Activated B cell treated with CpG ODN at 0.5 μM for 24 hours (primary cell): Measurements from ENCODE around the gene FAM184A. TPM values are rescaled to one million over a fixed set of nuclear protein-coding genes. Genes with fewer than 3 reads are reported as not detected.

ENCODE experiments used
- ATAC-seq: fragments of 200-7000 bp; cut with Tn5 transposase; one replicate; pipeline ENCODE4 v1.10.0; 2021; ENCODE audit warnings: low read depth, mild to moderate bottlenecking, moderate library complexity
- CTCF ChIA-PET: fragments of 350-600 bp; sonication (Branson Sonifier 250); formaldehyde crosslinking; loops from one replicate; lab custom pipeline; 2021; ENCODE audit warnings: antibody characterized with exemption; lab: Charles Lee
- POLR2A ChIA-PET: fragments of 350-600 bp; sonication (Branson Sonifier 250); formaldehyde crosslinking; loops from one replicate; lab custom pipeline; 2021; ENCODE audit warnings: antibody characterized with exemption; lab: Charles Lee
- DNase-seq: peaks from one replicate; pipeline ENCODE4 v3.0.0; 2022
- H3K27ac Mint-ChIP-seq: one replicate; pipeline ENCODE4 v1.8.0; 2020; ENCODE audit warnings: mixed read lengths
- H3K27me3 Mint-ChIP-seq: one replicate; pipeline ENCODE4 v1.8.0; 2021; ENCODE audit warnings: mixed read lengths
- H3K36me3 Mint-ChIP-seq: one replicate; pipeline ENCODE4 v1.8.0; 2021; ENCODE audit warnings: low read depth, mixed read lengths
- H3K4me1 Mint-ChIP-seq: one replicate; pipeline ENCODE4 v1.8.0; 2021; ENCODE audit warnings: mixed read lengths
- H3K4me3 Mint-ChIP-seq: one replicate; pipeline ENCODE4 v1.8.0; 2020; ENCODE audit warnings: mild to moderate bottlenecking, mixed read lengths
- H3K9me3 Mint-ChIP-seq: one replicate; pipeline ENCODE4 v1.8.0; 2020; ENCODE audit warnings: mixed read lengths
- intact Hi-C: fragments of 100-400 bp; cut with micrococcal nuclease; formaldehyde crosslinking; loops from one replicate; pipeline ENCODE4 v1.15.1; 2024
- total RNA-seq: library from RNA; stranded (reverse); gene quantifications from 2 replicates; pipeline ENCODE4 v1.2.3, GENCODE V29; 2022
- TF ChIP-seq, protein P1 (sequence below): fragments of 200-600 bp; IDR thresholded peaks from one replicate; pipeline ENCODE4 v1.8.0; 2022; ENCODE audit warnings: antibody characterized with exemption, mild to moderate bottlenecking

Gene FAM184A
- total RNA-seq, 1 donor from 2014 or later = 1.1 TPM

DNA sequence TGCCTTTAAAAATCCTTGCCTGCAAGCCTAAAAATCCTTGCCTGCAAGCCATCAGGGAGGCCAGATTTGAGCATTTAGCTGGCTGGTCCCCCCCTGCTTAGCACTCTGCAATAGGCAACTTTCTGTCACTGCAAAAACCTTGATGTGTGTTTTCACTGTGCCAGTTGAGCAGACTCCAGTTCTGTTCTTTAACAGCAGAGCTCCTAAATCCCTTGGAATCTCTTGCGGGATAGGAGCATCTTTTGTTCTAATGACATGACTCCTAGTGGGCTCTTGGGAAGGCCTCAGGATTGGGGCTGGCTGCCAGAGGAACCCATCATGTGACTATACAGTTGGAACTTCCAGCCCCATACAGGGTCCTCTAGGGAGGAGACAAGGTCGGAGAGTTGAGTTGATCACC lies 50.4 kb downstream of the FAM184A start:
- ATAC-seq (no peak), DNase-seq (no peak)
- Mint-ChIP-seq H3K36me3 (no peaks in the 10 kb centered on the region), H3K4me1 (no peaks in the 10 kb centered on the region), H3K27me3 (no peaks in the 10 kb centered on the region), H3K4me3 (no peak overlapping the region), H3K9me3 (no peaks in the 10 kb centered on the region), H3K27ac (no peak overlapping the region)
- TF ChIP-seq, protein P1, sequence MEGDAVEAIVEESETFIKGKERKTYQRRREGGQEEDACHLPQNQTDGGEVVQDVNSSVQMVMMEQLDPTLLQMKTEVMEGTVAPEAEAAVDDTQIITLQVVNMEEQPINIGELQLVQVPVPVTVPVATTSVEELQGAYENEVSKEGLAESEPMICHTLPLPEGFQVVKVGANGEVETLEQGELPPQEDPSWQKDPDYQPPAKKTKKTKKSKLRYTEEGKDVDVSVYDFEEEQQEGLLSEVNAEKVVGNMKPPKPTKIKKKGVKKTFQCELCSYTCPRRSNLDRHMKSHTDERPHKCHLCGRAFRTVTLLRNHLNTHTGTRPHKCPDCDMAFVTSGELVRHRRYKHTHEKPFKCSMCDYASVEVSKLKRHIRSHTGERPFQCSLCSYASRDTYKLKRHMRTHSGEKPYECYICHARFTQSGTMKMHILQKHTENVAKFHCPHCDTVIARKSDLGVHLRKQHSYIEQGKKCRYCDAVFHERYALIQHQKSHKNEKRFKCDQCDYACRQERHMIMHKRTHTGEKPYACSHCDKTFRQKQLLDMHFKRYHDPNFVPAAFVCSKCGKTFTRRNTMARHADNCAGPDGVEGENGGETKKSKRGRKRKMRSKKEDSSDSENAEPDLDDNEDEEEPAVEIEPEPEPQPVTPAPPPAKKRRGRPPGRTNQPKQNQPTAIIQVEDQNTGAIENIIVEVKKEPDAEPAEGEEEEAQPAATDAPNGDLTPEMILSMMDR = no peak
- CTCF ChIA-PET = no interaction called here
- POLR2A ChIA-PET = no interaction called here
- intact Hi-C loops = no loop called here

DNA sequence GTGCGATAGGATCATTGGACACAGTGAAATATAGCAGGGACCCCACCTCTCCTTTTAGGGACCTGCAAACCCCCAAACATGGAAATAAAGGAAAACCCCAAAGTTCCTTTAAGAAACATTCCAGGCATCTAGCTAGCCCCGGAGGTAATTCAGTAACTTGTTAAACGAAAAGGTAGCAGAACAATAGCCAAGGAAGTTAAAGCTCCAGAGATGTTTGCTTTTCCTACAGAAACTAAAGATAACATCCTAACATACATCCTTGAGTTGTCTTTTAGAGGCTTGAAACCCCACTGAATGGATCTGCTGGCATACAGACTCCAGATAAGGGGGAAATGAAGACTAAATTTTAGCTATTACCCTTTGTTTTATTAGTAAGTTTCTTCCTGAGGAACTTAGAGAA lies 51.0 kb downstream of the FAM184A start:
- H3K36me3 Mint-ChIP-seq = no peaks in the 10 kb centered on the region
- H3K27me3 Mint-ChIP-seq = no peaks in the 10 kb centered on the region
- no peak overlapping the region for H3K27ac Mint-ChIP-seq
- ChIA-PET CTCF (no interaction called here), POLR2A (no interaction called here)
- DNase-seq (no peak), ATAC-seq (no peak)
- H3K9me3 Mint-ChIP-seq = no peaks in the 10 kb centered on the region
- H3K4me1 Mint-ChIP-seq = no peaks in the 10 kb centered on the region
- H3K4me3 Mint-ChIP-seq = no peak overlapping the region
- intact Hi-C loops = no loop called here
- TF ChIP-seq, protein P1 = no peak

DNA sequence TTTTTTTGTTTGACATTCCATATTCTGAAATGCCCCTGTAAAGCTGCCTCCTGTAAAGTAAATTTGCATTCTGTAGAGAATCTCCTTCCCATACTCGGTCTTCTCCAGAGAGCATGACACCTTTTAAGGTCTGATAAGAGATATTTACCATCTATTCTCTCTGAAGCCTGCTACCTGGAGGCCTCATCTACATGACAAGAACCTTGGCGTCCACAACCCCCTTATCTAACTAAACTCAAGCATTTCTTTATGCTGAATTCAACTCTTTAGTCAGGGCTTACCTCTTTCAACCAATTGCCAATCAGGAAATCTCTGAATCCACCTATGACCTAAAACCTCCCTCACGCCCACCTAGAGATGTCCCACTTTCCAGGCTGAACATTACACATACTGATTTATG lies 51.6 kb downstream of the FAM184A start:
- Mint-ChIP-seq H3K4me3 (no peak overlapping the region), H3K27me3 (no peaks in the 10 kb centered on the region), H3K36me3 (no peaks in the 10 kb centered on the region), H3K27ac (no peak overlapping the region), H3K9me3 (no peaks in the 10 kb centered on the region), H3K4me1 (no peaks in the 10 kb centered on the region)
- DNase-seq (no peak), ATAC-seq (no peak)
- ChIA-PET CTCF (no interaction called here), POLR2A (no interaction called here)
- TF ChIP-seq, protein P1 = no peak
- intact Hi-C loops = no loop called here

DNA sequence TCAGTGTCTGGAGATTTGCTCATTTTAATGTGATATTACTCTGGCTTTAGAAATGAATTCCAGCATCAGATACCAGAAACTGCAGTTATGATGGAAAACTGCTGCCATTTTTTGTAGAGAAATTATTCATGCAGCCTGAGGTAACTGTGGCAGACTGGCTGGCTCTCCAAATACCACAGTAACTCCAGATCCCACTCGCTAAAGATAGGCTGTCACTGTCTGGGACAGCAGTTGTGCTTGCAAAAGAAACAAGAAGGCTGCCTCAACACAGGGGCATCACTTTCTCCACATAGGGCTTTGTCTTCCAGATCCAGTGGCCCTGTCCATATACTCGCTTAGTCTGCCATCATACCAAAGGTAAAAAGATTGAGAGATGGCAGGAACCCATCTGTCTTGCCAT lies 52.7 kb downstream of the FAM184A start:
- Mint-ChIP-seq H3K36me3 (no peaks in the 10 kb centered on the region), H3K9me3 (no peaks in the 10 kb centered on the region), H3K4me3 (no peak overlapping the region), H3K4me1 (no peaks in the 10 kb centered on the region), H3K27ac (no peak overlapping the region), H3K27me3 (no peaks in the 10 kb centered on the region)
- no peak for ATAC-seq
- POLR2A ChIA-PET = no interaction called here
- CTCF ChIA-PET = no interaction called here
- TF ChIP-seq, protein P1 = no peak
- intact Hi-C loops = no loop called here
- DNase-seq = no peak

DNA sequence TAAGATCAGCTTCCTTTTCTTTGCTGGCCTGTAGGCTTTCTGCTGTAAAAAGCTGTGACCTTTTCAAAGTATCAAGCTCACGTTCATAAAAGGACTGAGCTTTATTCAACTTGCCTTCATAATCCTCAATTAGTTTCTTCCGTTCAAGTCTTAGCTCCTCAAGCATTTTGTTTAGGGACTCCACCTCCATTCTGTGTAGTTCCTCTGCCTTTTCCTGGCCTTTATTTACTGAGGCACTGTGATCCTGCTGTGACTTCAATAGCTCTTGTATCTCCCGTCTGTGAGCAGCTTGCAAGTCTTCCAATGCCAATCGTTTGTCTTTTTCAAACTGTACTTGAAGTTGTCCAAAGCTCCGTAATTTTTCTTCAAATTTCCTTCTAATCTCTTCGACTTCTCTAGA lies 54.4 kb downstream of the FAM184A start:
- TF ChIP-seq, protein P1 = no peak
- Mint-ChIP-seq H3K27ac (no peak overlapping the region), H3K36me3 (no peaks in the 10 kb centered on the region), H3K9me3 (no peaks in the 10 kb centered on the region), H3K4me3 (no peak overlapping the region), H3K4me1 (no peaks in the 10 kb centered on the region), H3K27me3 (no peaks in the 10 kb centered on the region)
- CTCF ChIA-PET = no interaction called here
- ATAC-seq (no peak), DNase-seq (no peak)
- intact Hi-C loops = no loop called here
- POLR2A ChIA-PET = no interaction called here
